Liver (tissue), 3 donors: ENCODE data around the gene LCP1.

ENCODE experiments used
- CTCF ChIP-seq: fragments of 150-350 bp; IDR thresholded peaks from 2 replicates; pipeline ENCODE4 v1.5.1; 2017; ENCODE audit warnings: improper control_type of control experiment, low read depth, low read length; ENCODE audit not compliant: missing input control
- JUND ChIP-seq, 2 donors: IDR thresholded peaks; 2 replicates each; pipeline ENCODE4 v1.6.1; 2016; ENCODE audit warnings: antibody characterized with exemption in 2 of 2
- NR2F2 ChIP-seq: IDR thresholded peaks from 2 replicates; pipeline ENCODE4 v1.6.1; 2016; ENCODE audit warnings: antibody characterized with exemption
- RAD21 ChIP-seq, 2 donors: IDR thresholded peaks; 2 replicates each; pipeline ENCODE4 v1.6.1; 2016; ENCODE audit warnings: antibody characterized with exemption in 2 of 2, mild to moderate bottlenecking in 2 of 2
- SP1 ChIP-seq: IDR thresholded peaks from 2 replicates; pipeline ENCODE4 v1.6.1; 2018; ENCODE audit warnings: antibody characterized with exemption, mild to moderate bottlenecking
- TAF1 ChIP-seq: conservative IDR thresholded peaks from 2 replicates; pipeline ENCODE4 v1.6.1; 2016; ENCODE audit warnings: antibody characterized with exemption, mild to moderate bottlenecking
- ZBTB33 ChIP-seq: IDR thresholded peaks from 2 replicates; pipeline ENCODE4 v1.6.1; 2016; ENCODE audit warnings: antibody characterized with exemption
- donor health status: healthy.
- donor health status: healthy.

GRCh38 chr13:46085737-46086136 lies 96.2 kb downstream of the LCP1 start:
- no peak for TF ChIP-seq ZBTB33
- no peak for TF ChIP-seq CTCF
- TF ChIP-seq SP1: no peak
- no peak for TF ChIP-seq RAD21 (IDR thresholded peaks at IDR 0.05)
- no peak for TF ChIP-seq NR2F2
- TF ChIP-seq TAF1: no peak
- TF ChIP-seq JUND (IDR thresholded peaks at IDR 0.05): no peak
